ENCODE measurements around the gene ADGRD1. TPM values are rescaled to one million over a fixed set of nuclear protein-coding genes. Genes with fewer than 3 reads are reported as not detected.

The ADGRD1 gene
- total and polyA plus RNA-seq, 2 of the 8 experiments (the other 6 are each of a cell fraction or from before 2014, with no cell fraction given) = 0.36 to 0.48 TPM

GRCh38 chr12:131116468-131117117, 162.9 kb downstream of the ADGRD1 start:
- no peaks in the 10 kb centered on the region for H3K23me2 ChIP-seq (ENCODE audit: low read depth, low read length)
- H2BK120ac ChIP-seq (replicated peaks; ENCODE audit: low read depth, low read length) = no peak overlapping the region
- H2BK12ac ChIP-seq (ENCODE audit: low read depth, low read length) = peak overlapping the region; percentile 60; the same call in 1 of the 2 replicates
- H3K9me3 ChIP-seq (ENCODE audit: insufficient read depth in 2 of 2, low read depth in 1 of 2, low read length in 1 of 2) = no peaks in the 10 kb centered on the region
- no peak overlapping the region for H3K4ac ChIP-seq (replicated peaks; ENCODE audit: insufficient read length, low read depth, low read length)
- no peak overlapping the region for H4K5ac ChIP-seq (ENCODE audit: insufficient read length, low read depth, low read length)
- peak overlapping the region; percentile 95; the same call in 1 of the 2 replicates for H2AFZ ChIP-seq (ENCODE audit: low read length)
- peaks cover 0 to 7% (median 3%) of the 10 kb centered on the region in 4 experiments; a peak in 4 of 7 replicates for H3K4me1 ChIP-seq (replicated peaks in 1 of 4; ENCODE audit: control insufficient read depth in 3 of 4, insufficient read depth in 4 of 4, low read length in 3 of 4)
- no peak overlapping the region for H3K4me2 ChIP-seq (ENCODE audit: insufficient read depth in 1 of 2, low read depth in 2 of 2, low read length in 2 of 2)
- no peak overlapping the region for H3K4me3 ChIP-seq (ENCODE audit: extremely low read depth in 1 of 4, insufficient read depth in 2 of 4, low read depth in 3 of 4, low read length in 4 of 4)
- no peak overlapping the region for H3K18ac ChIP-seq (ENCODE audit: extremely low read depth, low read length)
- POLR2A ChIA-PET (ENCODE audit: partially characterized antibody) = no interaction called here
- no peak overlapping the region for H2AK5ac ChIP-seq (ENCODE audit: low read depth, low read length)
- no peak overlapping the region for H2BK20ac ChIP-seq (ENCODE audit: low read length)
- H4K8ac ChIP-seq (ENCODE audit: extremely low read depth, insufficient read depth, low read length) = peak overlapping the region; percentile 22; the same call in 1 of the 2 replicates
- CTCF ChIA-PET (ENCODE audit: partially characterized antibody) = interaction anchor here (0.6 to 15.0 kb wide), 43 partner anchors 8 to 904 kb away, joined by 3 to 196 read pairs (median 4); no protein-coding TSS in a partner anchor
- H3K23ac ChIP-seq (ENCODE audit: insufficient read length) = no peak overlapping the region
- DNase-seq (ENCODE audit: low read depth in 1 of 2, low spot score in 2 of 2) (peak in 1 of 2 experiments; percentile 75), FAIRE-seq (no peak)
- no peaks in the 10 kb centered on the region; a peak in 1 of 7 replicates for H3K27me3 ChIP-seq (replicated peaks in 1 of 4; ENCODE audit: control insufficient read depth in 3 of 4, extremely low read depth in 1 of 4, insufficient read depth in 3 of 4, low read length in 3 of 4)
- H3K79me2 ChIP-seq (ENCODE audit: control insufficient read depth in 1 of 2, insufficient read depth in 2 of 2, low read length in 2 of 2) = no peaks in the 10 kb centered on the region
- no peaks in the 10 kb centered on the region for H3K79me1 ChIP-seq (ENCODE audit: low read depth, low read length)
- H3K56ac ChIP-seq (replicated peaks; ENCODE audit: insufficient read length, low read depth, low read length) = no peak overlapping the region
- peak overlapping the region; percentile 90; the same call in 1 of the 2 replicates for H2BK15ac ChIP-seq (ENCODE audit: low read length)
- no peak overlapping the region for H3K14ac ChIP-seq (ENCODE audit: insufficient read length)
- H3K27ac ChIP-seq (ENCODE audit: low read depth, low read length) = no peak overlapping the region
- WGBS, 2 experiments (ENCODE audit: extremely low coverage in 1 of 2, insufficient coverage in 1 of 2, insufficient read length in 1 of 2, insufficient replicate concordance in 2 of 2, low coverage in 1 of 2, low lambda C conversion rate in 2 of 2, missing lambda C conversion rate in 1 of 2) = 54% methylated on average over 15 of the region's 15 CpGs; no CpG with 5 or more reads in 1 of the 2 experiments
- H4K91ac ChIP-seq (replicated peaks; ENCODE audit: insufficient read length, low read length) = no peak overlapping the region
- no peaks in the 10 kb centered on the region; a peak in 1 of 8 replicates for H3K36me3 ChIP-seq (ENCODE audit: control insufficient read depth in 2 of 4, insufficient read depth in 4 of 4, low read length in 3 of 4)
- H3K9ac ChIP-seq (replicated peaks in 1 of 4; ENCODE audit: extremely low read depth in 1 of 4, low read depth in 3 of 4, low read length in 3 of 4) = no peak overlapping the region
- no peaks in the 10 kb centered on the region for H4K20me1 ChIP-seq (replicated peaks in 1 of 2; ENCODE audit: control insufficient read depth in 1 of 2, insufficient read depth in 2 of 2, low read length in 2 of 2)
- H2BK5ac ChIP-seq (ENCODE audit: low read depth, low read length) = no peak overlapping the region
- no peak for TF ChIP-seq RXRA (IDR thresholded peaks at IDR 0.05; ENCODE audit: insufficient read depth, low read depth, low read length)
- TF ChIP-seq POLR2AphosphoS5 (IDR thresholded peaks at IDR 0.05; ENCODE audit: low read depth, low read length) = no peak
- no peak for TF ChIP-seq JUN (IDR thresholded peaks at IDR 0.05; ENCODE audit: low read depth, low read length)
- TF ChIP-seq TAF1 (IDR thresholded peaks at IDR 0.05; ENCODE audit: low read depth, low read length) = no peak
- no peak for TF ChIP-seq KDM4A (IDR thresholded peaks at IDR 0.05; ENCODE audit: low read depth, low read length, severe bottlenecking)
- no peak for TF ChIP-seq KDM5A (IDR thresholded peaks at IDR 0.05; ENCODE audit: low read length)
- TF ChIP-seq NRF1 (IDR thresholded peaks at IDR 0.05; ENCODE audit: low read depth, low read length) = no peak
- no peak for TF ChIP-seq POU5F1 (IDR thresholded peaks at IDR 0.05; ENCODE audit: low read depth, low read length)
- no peak for TF ChIP-seq SP1 (IDR thresholded peaks at IDR 0.05; ENCODE audit: low read depth, low read length)
- TF ChIP-seq, protein P1, sequence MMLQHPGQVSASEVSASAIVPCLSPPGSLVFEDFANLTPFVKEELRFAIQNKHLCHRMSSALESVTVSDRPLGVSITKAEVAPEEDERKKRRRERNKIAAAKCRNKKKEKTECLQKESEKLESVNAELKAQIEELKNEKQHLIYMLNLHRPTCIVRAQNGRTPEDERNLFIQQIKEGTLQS (IDR thresholded peaks at IDR 0.05; ENCODE audit: insufficient read depth, low read depth, low read length) = no peak
- TF ChIP-seq SAP30 (IDR thresholded peaks at IDR 0.05; ENCODE audit: insufficient read depth, insufficient replicate concordance, low read length) = no peak
- no peak for TF ChIP-seq HDAC6 (IDR thresholded peaks at IDR 0.05; ENCODE audit: low read depth, low read length)
- no peak for TF ChIP-seq KDM1A (IDR thresholded peaks at IDR 0.05; ENCODE audit: borderline replicate concordance, low read length)

All from H1 (cell line).